Activated CD4-positive, alpha-beta T cell treated with anti-CD3 and anti-CD28 coated beads for 4 hours (primary cell): ENCODE data around the gene TBC1D5.

ENCODE experiments used
- DNase-seq, 2 donors: peaks; one replicate each; pipeline ENCODE4 v3.0.0-alpha.2; 2020

The TBC1D5 gene

DNA sequence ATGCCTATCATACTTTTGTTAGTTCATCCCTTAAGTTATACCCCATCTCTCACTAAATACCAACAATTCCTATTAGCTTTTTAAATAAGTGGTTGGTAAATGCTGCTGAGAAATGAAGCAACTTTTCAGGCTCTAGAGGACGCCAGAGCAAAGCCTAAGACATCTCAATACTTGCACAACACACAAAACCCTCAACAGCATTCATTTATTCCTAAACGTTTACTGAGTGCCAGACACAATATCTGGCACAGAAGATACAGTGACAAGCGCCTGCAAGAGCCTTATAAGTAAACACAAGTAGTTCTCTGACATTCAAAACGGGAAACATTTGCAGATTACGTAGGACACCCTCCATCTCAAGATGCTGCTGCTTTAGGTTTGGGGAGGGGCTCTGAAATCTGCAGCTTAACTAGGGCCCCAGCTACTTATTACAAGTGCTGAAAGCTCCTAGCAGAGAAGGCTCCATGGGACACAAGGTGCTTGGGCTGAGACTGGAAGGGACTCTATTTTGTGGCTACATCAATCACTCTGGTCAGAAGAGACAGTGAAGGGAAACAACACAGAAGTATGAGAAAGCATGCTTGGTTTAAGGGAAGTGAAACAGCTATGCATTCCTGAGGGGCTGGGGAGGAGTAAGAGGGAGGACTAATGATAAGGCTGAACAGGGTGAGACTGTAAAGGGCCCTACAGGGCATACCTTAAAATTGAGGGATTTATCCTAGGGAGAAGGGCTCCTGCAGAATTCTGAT is 546.4 kb downstream of the TBC1D5 start:
- no peak for DNase-seq

DNA sequence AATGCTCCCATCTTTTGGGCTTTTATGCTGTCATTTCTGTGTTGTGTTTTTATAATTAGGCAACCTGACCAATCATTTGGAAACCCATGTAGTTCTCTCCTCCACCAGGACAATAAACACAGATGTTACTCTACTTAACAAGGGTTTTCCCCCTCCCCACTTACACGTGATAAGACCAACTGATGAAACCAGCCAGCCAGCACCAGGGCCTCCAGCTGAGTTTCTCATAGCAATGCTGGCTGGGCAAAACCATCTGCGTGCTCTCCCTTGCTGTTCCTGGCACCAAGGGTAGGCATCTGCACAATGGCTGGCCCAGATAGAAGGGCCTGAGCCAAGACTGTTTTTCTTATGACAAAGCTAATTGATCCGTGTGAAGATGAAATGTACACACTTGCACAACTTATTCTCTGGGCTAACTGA is 547.2 kb downstream of the TBC1D5 start:
- no peak for DNase-seq

DNA sequence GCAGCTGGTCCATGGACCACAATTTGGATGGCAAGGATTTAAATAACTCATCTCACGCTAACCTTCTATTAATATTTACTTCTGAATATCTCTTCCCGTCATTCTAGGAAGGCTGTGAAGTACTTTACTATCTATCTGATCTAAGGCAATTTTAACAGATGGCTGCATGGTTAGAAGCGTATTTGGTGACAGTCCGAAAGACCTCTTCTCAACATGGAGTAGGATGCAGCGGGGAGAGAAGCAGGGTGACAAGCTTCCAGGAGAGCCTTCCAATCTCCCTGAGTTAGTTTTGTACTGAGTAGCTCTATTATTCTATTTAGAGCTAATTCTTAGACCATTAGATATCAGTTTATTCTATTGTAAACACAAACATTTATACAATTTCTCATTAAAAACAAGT is 548.3 kb downstream of the TBC1D5 start:
- no peak for DNase-seq

DNA sequence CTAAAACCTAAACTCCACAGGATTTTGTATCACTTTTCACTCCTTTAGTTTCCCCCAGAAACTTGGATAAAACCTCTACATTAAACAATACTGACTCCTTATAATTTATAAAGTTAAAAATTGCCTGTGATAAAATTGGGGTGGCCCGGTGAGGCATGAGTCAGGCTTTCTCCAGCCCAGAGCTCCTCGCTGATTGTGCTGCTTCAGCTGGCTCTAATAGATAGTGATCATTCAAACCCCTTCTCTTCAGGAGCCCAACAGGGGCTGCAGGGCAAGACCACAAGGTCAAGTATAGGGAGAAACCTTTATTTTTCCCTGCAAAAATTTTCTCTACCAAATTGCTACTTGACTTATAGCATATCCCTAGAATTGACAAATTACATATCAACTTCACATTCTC is 549.4 kb downstream of the TBC1D5 start:
- no peak for DNase-seq

DNA sequence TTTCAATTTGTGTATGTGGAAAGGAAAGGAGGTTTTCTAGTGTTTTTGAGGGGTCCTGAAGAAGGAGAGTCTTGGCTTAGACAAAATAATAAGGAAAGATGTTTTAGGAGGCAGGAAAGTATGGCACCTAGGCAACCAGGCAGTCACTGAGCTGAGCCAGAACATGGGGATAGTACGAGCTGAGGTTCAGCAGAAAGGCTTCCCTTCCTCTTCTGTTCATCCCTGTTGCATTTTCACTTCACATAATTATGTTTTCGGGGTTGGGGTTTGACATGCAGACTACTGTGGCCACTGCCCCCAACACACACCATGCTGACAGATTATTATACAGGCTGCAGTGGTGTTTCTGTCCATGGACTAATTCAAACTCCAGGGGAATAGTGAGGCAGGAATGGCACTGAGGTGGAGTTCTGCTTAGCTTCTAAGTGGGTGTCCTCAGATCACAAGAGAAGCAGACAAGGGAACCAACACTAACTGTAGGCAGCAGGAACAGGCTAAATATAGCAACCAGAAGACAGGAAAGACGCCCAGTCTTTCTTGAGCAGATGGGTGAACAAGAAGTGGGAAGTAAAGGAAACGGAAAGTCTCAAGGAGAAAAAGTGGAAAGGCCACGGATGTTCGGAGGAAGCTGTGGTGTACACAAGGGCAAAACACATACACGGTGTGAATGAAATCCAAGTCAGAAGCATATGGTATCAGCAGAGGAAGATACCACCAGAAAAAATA is 551.9 kb downstream of the TBC1D5 start:
- no peak for DNase-seq

DNA sequence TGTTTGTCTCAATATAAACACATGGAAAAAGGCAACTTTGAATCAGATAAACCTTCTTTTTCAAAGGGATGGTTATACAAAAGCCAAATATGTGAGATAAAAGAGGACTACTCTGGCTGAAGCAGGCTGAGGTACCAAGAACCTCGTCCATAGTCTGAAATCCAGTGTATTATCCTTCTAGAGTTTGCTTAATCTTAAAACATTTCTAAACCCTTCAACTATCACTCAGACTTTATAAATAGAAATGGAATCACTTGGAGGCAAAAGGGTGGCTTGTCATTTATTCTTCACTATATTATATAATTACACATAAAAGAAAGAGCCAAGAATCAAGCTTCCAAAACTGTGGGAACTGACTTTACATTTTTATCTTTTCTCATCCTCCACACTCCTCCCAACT is 554.1 kb downstream of the TBC1D5 start:
- DNase-seq = no peak

DNA sequence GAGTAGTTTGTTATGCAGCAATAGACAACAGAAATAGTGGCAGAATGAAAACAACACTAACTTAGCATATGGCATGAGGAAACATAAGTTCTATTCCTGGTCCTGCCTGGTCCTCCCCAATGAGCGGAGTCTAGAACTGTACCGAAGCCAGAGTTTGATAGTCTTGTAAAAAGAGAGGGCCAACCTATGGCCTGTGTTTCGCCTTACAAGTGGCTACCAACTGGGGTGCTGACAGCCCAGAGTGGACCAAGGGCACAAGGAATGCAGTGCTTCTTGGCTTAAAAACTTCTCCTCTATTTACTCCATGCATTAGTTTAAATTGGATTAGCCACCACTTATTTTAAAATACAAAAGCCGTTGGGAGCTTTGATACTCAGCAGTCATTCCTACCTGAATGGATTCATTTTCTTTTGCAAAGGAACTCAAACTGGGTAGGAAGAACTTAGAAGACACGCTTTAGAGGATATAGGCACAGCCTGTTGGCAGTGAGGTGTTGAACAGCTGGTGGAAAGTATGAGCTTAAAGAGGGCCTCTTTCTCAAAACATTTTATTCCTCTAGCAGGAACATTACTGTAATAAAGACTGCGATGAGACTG is 554.7 kb downstream of the TBC1D5 start:
- no peak for DNase-seq

DNA sequence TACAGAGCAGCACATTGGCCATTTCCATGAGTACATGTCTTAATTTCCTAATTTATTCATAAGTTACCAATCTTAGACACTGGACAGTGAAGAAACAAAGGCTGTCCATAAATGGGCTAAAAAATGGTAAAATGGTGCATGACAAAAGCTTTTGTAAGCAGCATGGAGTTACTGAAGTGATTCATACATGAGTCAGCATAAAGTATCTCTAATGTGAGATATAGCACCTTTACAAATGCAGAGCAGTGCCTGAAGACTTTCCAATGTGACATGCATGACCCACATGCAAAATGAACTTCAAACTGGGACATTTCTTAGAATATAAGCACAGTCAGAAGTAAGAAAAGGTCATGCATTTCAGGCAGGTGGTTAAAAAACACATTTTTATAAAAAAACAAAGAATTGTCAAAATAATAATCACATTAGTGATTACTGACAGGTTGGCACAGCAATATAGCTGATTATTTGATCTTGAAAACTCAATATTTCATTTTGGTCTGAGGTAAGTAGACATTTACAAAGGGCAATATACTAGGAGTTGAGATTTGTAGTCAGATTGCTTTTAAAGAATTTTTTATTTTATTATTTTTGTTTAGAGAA is 558.4 kb downstream of the TBC1D5 start:
- DNase-seq = no peak

DNA sequence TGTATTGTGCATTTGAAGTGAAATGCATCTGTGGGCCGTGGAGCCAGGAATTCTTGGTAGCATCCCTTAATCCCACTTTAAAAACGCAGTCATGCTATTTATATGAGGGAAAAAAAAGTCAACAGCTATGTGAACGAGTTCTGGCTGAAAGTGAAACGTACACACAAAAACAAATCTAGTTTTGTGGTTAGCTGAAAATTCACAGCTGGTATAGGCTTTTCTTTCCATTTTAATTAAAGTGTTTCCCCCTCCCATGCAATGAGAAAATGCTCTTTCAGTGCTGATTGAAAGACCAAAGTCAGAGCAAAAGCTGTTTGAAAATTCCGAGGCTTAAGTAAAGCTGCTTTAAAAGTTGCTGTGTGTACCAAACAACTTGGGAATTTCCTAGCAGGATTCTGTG is 560.3 kb downstream of the TBC1D5 start:
- no peak for DNase-seq

DNA sequence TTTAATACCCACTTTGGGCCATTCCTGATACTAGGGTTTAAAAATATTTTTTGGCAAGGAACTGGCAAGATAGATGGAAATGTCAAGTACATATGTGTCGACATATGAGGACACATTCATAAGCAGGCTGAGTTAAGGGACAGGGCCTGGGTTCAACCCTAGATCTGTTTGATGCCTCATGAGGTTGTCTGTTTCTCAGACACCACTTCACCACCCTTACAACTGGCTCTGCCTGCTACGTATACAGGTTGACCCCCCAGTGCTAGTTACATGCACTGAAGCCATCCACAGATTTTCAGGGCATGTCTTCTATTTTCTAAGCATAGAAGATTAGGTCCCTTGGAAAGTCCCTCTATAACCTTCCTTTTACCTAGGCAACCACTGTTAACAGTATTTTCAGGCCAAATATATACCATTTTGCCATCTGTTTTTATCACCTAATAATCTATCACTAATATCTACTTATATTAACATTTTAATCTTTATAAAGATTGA is 561.0 kb downstream of the TBC1D5 start:
- DNase-seq = no peak

DNA sequence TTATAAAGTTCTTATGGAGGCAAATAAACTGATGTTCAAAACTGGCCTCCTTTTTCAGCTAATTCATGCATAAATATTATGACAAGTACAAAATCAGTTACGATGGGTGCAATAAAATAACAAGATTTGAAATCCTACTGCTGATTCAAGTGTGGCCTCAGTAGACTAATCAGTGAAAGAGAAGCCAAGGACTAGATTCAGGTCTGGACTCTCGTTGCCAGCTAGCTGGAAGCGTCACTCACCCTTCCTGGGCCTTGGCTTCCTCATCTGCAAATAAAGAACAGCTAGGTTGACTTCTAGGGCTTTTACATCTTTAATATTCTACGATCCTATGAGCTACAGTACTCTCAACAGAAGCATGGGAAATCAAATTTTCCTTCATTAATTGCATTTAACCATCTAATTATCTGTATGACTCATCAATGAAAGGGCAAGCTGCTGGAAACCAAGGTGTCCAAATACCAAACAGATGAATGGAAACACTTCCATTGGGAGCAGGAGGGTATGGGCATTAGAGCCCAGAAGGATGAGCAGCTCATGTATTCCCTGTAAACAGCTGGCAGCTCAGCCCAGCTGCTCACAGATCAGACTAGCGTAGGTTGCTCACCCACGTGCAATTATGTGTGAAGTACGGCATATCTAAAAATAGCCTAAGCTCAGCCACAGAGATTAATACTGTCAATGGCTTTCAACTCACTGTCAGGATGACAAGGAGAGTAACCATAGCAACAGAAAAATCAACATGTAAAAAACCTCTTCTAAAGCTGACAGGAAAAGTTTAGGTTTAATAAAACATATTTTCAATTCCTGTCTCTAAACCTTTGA is 562.8 kb downstream of the TBC1D5 start:
- DNase-seq = peak in 1 of 2 donors; percentile 7

DNA sequence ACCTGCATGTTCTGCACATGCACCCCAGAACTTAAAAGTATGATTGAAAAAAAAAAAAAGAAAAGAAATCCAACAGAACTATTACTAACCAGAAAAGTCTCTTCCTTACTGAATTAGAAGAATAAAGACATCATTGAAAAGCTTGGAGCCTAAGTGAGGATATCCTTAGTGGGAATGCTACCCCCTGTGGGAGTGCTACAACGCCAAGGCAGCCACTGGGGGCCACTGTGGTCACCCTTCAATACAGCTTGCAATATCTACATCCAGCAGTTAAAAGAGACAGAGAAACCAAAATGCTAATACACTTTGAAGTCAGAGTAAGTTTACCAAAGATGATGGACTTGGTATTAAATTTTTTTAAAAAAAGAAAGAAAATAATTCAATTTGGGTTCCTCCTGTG is 565.7 kb downstream of the TBC1D5 start:
- no peak for DNase-seq

DNA sequence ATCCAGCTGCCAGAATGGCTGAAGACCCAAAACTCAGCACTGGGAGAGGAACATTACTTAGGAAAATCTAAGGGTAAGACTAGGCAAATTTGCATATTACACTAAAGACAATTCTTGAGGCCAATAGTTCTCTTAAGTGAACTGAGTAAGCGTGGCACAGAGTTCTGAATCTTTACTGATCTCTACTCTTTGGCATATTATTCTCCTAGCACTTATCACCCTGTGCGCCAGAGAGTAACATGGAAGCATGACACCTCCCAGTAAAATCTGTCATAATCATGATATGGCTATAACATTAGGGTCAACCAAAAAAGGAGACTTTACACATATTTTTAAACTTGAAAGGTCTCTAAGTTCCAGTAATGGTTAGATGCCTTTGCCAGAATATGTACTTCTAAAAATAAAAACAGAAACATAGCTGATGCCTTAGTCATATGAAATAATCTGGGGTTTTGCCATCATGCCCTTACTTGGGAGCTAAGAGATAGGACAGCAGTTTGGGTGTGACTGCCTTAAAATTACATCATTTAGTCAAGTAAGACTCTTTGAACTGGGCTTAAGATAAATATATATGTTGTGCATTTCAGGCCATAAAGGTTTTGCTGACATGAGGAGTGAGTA is 567.1 kb downstream of the TBC1D5 start:
- no peak for DNase-seq

DNA sequence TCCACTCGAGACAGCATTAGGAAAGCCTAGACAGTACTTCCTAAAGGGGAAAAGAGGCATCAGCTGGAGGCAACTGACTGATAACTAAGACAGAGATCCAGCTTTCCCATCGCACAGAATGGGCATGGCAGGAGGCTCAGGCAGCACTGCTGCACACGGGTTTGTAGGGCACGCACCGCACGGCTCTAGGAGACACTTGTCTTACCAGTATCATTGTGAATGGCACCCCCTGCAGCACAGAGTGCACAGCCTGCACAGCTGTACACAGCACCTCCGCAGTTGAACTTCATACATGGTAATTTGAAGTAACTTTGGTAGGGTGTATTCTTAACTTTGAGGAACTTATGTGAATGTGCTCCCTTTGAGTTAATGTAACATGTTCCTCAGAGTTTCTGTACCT is 576.1 kb downstream of the TBC1D5 start:
- peak in 1 of 2 donors; percentile 12 for DNase-seq

DNA sequence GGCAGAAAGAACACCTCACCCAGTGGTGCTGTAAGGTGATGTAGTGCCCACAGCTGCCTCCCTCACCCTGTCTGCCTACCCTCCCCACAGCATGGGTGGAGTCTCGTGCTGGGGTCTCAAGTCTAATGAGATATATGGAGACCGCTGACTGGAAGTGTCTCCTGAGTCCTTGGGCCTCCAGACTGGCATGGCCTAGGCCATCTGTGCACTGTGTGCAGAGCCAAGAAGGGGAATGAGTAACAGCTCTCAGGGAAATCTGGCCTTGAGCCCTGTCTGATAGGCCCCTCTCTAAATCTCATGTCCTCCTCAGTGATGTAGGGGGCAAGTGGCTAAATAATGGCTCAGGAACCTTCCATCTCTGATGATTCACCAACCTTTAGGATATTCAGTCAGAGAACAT is 580.3 kb downstream of the TBC1D5 start:
- DNase-seq = no peak

DNA sequence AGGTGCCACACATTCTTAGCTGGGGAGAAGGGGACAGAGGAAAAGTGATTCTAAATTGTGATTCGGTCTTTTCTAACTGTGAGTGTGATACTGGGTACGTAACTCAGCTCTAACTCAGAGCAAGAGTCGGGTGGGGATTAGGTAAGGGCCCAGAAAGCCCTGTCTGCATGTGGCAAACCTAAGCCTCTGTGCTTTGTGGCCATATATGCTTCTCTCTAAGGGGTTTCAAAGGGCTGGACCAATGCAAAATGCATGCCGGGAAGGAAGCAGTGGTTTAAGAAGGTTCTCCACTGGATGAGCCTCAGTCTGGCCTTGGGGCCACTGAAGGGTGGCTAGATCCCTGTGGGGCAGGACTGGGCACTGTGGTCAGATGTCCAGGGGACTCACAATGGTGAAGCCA is 581.8 kb downstream of the TBC1D5 start:
- no peak for DNase-seq

DNA sequence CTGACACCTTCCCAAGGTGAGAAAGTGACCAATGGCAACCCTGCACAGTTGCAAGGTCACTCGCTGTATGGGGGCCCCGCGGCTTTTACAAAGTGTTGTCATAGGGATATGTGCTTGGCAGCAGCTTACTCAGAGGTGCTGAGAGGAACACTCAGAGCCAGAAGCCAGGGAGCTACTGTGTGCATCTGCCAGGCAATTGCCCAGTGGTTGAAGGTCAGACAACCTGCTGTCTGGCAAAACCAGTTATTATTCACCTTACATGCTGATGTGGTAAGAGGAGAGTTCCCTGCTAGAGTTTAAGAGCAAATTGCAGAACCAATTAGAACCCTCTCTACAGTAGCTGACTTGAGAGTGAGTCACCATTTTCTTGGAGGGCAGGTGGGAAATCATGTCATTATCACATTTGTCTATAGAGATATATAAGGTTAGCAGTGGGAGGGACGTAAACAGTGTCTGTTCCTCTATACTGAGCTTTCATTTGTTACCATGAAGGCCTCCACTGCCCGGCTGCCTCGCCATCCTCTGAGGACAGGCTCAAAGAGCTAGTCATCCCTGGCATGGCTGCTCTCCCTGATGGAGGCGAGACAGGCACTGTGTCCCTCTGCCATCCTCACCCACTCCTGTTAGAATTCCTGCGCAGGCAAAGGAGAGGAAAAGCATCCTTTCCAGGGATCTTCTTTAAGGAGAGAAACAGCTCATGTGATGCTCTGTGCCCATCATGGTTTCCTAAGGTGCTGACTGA is 583.3 kb downstream of the TBC1D5 start:
- DNase-seq = no peak

DNA sequence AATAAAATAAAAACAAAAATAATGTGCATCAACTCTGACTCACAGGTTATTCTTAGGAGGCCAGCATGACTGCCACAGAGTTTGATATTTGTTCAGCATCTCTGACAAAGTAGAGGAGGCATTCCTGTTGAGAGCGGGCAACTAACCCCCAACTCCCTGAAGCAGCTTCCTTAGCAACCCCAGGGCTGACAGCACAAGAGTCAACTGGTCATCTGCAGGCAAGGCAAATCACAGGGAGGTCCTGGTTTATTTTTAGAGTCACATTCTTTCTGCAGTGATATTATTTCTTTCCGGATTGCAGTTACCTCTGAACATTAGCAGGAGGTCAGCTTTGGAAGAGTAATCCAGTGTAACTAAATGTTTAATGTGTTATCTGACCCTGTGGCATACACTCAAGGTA is 584.7 kb downstream of the TBC1D5 start:
- no peak for DNase-seq

DNA sequence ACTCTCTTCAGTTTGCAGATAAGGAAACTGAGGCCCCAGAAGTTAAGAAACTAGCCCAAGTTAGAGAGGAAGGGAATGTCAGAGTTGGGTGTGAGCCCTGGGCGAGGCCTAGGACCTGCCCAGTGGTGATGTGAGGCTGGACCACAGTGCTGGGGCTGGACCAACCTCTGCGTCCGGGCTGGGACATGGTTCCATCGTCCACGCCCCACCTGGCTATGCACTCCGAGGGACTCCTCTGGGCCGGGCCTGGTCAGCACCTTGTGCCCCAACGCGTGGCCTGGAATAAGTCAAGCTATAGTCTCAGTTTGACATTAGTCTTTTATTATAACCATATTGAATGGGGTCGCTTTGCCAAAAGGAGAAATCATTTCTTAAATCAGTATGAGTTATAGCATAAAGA is 585.6 kb downstream of the TBC1D5 start:
- DNase-seq = no peak

DNA sequence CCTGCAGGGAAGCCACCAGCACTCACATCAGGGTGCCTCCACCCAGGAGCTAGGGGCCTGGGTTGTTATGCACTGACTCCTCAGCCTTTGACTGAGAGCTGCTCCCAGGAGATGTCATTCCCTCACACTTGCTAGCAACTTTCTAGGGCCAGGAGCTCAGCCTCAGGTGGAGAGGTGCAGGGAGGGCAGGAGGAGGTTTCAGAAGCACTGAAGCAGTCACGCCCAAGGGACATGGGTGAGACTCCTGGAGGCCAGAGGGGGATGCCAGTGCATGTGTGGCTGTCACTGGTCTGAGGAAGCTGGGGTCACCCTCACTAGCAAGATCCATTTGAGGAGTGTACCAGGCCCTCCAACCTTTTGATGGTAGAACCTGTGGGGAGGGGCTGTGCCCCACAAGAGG is 586.5 kb downstream of the TBC1D5 start:
- no peak for DNase-seq

DNA sequence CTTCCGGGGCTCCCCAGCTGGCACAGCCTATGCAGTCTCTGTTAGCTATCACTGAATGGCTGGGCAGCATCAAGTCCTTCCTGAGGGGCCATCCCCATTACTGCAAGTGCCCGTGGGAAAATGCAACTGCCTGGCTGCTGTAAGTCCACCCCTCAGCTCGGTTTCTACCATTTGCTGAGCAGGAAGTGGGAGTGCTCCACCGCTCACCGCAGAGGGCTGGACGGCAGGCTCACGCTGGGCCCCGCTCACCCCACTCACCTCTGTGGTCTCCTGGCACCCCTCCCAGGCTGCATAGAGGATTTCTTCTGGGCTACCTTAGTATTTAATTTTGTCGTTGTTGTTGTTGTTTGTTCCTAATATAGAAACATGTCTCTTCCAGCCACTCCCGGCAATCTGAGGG is 587.5 kb downstream of the TBC1D5 start:
- no peak for DNase-seq

DNA sequence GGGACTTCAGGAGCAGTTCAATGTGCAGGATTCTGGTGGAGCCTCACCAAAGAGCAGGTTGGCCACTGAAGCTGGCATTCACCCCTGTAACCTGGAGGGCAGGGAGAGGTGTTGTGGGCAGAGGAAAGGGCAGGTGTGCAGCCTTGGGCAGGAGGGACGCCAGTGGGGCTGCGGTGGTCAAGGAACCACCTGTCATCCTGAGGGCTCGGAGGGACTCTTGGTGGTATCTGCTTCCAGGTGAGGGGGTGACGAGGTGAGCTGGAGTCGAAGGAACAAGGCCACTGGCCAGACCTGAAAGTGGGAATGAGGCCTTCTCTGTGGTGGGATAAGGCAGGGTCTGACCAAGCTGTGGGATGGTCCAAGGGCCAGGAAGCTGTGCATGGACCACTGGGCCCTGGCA is 588.2 kb downstream of the TBC1D5 start:
- DNase-seq = no peak
